Measurements from ENCODE around the gene MYOF.
A peak's percentile ranks its signal among the peaks of the same experiment; 100 is the strongest.
"Not testable (repeated sequence)": the region's sequence is repeated elsewhere in the genome, so short reads cannot be mapped to it uniquely, and the experiment has no call there.

The MYOF gene

GRCh38 chr10:93356516-93356915 is 125.6 kb downstream of the MYOF start:
- DNase-seq: no peak

DNA sequence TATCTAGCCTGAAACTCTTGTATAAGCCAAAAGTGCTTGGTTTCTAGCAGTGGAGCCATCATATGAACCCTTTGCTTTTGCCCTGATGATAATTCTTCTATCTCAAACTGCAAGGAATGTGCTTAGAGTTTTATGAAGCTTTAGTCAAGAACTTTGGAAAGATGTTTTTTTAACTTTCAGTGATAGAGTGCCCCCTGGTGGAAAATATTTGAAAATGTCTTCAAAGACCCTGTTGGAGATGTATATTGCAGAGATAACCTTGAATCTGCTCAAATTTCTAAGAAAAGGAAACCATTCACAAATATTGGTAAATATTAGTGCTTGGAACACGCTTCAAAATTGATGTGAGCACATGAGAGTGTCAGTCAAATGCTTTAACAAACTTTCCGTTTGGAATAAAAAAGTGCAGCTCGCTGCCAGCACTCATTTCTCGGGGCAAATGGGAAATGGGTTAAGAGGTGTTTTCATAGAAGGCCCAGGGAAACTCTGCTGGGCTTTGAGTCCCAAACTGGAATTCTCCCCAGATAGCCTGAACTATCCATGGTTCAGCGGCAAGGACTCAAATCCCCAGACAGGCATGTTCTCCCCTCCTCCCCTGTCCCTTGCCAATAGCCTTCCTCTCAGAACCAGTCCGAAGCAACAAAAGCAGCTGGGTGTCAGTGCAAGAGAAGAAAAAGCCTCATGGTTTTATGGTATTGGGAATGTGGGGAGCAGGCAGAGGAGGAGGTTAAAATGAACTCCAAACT is 129.3 kb downstream of the MYOF start:
- peak in 1 of 56 donors; percentile 22 for DNase-seq

DNA sequence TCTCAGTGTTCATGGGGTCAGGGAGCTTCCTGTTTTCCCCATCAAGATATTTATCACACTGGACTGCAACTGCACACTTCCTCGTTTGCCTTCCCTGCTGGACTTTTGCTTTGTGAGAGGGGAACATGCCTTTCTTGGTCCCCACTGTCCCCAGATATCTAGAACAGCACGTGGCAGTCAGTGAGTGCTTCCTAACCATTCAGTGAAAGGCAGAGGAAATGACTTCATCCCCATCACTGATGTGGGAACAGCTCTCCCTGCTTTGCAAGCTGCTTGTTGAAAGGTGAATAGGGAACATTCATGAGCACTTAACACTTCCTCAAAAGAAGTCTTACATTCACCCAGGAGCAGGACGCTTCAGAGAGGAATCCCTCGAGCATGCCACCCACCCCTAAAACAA is 135.4 kb downstream of the MYOF start:
- DNase-seq: peak in 4 of 56 donors; percentile 5 to 21 (median 6)

DNA sequence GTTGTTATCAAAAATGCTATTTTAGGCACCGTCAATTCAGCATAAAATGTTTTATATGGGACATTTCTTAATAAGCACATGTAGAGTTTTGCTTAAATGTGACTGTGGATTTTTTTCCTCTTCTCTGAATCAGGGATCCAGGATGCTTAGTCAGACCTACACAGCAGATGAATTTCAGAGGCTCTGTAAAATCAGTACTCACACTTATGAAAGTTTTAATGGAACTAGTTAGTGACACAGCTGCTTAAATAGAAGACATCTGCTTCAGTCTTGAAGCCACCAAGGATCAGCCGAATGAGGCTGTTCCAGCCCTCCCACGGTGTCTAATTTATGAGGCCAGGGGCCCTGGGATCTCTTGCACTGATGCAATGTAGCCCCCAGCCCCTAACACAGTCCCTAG is 136.0 kb downstream of the MYOF start:
- DNase-seq: no peak

GRCh38 chr10:93344691-93345090 is 137.4 kb downstream of the MYOF start:
- no peak for DNase-seq

DNA sequence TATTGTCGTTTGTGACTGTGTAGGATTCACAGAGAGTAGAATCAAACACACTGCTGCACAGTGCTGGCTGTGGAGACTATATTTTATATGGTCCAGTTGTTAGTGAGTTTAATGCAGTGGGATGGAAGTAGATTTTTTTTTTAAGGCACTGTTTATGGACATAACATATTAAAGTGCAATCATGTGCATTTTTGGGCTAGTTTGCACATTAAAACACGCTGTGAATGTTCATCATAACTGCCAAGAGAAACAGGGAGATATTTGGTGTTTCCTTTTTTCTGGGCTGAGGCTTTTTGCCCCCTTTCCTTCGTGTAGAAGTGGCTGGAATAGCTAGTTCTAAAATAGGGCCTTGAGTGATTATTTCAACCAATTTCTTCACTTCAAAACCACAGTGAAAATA is 139.2 kb downstream of the MYOF start:
- DNase-seq: no peak

- DNase-seq: no peak
Measured at GRCh38 chr10:93342366-93342765, 139.8 kb downstream of the MYOF start.

- DNase-seq: no peak
Measured at GRCh38 chr10:93337309-93337721, 144.8 kb downstream of the MYOF start.

GRCh38 chr10:93336678-93337077 is 145.5 kb downstream of the MYOF start:
- no peak for DNase-seq

GRCh38 chr10:93336110-93336509 is 146.0 kb downstream of the MYOF start:
- no peak for DNase-seq

GRCh38 chr10:93334901-93335327 is 147.2 kb downstream of the MYOF start:
- no peak for DNase-seq

GRCh38 chr10:93334181-93334580 is 148.0 kb downstream of the MYOF start:
- DNase-seq: no peak

- no peak for DNase-seq
Measured at GRCh38 chr10:93333278-93333978, 148.7 kb downstream of the MYOF start.

DNA sequence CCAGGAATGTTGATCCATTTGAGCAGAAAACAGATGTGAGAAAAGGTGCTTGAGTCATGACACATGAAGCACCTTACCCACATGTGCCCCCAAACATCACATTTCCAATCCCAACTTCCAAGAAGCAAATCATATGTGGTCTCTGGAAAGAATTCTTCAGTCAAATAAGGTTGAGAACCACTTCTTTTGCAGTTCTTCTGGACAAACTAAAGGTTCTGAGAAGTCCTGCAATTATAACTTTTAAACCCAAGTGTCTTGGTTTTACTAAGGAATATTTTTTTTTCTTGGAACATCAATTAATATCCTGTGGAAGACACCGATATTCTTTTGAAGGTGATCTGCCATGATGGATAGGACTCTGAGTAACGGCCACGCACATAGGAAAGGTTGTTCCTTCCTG is 151.3 kb downstream of the MYOF start:
- DNase-seq: no peak

- DNase-seq: no peak
Measured at GRCh38 chr10:93319896-93320295, 162.2 kb downstream of the MYOF start.

DNA sequence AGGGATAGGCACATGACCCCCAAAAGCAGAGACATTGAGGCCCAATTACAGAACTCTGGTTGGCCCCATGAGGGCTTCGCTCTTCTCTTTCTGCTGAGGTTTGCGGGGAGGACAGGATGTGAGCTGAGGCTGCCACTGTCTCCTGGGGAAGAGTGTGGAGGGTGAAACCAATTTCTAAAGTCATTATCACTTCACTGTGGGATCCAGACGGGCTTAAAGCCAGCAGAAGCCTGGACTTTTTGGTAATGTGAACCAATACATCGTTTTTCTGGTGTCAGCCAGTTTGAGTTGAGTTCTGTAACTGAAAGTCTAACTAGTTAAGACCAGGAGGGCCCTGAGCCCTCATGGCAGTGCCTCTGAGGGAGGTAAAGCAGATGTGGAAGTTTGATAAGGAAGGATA is 163.0 kb downstream of the MYOF start:
- DNase-seq: no peak

DNA sequence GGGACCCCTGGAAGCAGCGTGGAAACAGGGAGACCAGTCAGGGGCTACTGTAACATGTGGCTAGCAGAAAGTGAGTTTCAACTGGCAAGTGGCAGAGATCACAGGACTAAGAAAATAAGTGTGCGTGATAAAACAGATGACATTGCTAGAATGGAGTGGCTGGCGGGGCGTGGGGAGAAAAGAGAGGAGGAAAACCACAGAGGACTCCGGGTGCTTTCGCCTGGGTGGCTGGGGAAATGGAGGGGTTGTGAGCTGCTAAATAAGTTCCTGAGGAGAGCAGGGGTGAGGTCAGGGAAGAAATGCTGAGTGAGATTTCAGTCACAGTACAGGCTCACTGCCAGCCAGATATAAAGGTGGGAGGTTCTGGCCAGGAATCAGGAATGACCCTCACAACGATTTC is 166.9 kb downstream of the MYOF start:
- DNase-seq: no peak

GRCh38 chr10:93314656-93315055 is 167.5 kb downstream of the MYOF start:
- not testable (repeated sequence) for DNase-seq

- DNase-seq: no peak
Measured at GRCh38 chr10:93313798-93314197, 168.3 kb downstream of the MYOF start.

- no peak for DNase-seq
Measured at GRCh38 chr10:93309062-93309461, 173.1 kb downstream of the MYOF start.

DNA sequence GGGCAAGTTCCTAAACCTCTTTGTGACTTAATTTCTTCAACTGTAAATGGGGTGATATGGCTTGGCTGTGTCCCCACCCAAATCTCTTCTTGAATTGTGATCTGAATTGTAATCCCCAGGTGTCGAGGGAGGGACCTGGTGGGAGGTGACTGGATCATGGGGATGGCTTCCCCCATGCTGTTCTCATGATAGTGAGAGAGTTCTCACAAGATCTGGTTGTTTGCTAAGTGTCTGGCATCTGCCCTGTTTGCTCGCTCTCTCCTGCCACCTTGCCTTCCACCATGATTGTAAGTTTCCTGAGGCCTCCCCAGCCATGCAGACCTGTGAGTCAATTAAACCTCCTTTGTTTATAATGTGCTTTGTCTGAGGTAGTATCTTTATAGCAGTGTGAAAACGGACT is 177.0 kb downstream of the MYOF start:
- no peak for DNase-seq

DNA sequence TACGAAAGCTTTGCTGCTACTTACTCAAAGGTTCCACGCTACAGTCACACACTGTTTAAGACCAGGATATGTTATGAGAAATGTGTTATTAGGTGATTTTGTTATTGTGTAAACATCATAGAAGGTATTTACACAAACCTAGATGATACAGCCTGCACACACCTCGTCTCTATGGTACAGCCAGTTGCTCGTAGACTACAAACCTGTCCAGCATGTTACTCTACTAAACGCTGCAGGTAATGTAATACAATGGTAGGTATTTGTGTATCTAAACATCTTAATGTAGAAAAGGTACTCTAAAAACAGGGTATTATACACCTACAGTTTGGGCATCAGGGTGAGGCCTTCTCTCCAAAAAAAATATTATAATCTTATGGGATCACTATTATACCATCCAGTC is 181.2 kb downstream of the MYOF start:
- DNase-seq: no peak

GRCh38 chr10:93300288-93300917 is 181.7 kb downstream of the MYOF start:
- peak in 2 of 56 donors; percentile 12 to 22 for DNase-seq
